Karpas-422 (cell line): ENCODE results near the gene SBK1. TPM values are rescaled to one million over a fixed set of nuclear protein-coding genes. Genes with fewer than 3 reads are reported as not detected.
"Not testable (repeated sequence)": the region's sequence is repeated elsewhere in the genome, so short reads cannot be mapped to it uniquely, and the experiment has no call there.

Experiments used
- DNase-seq: peaks from one replicate; pipeline ENCODE4 v3.0.0-alpha.2; 2015
- H2AFZ ChIP-seq: fragments of 200-600 bp; sonication (generic); 2 replicates; pipeline ENCODE4 v1.6.1; 2014; ENCODE audit warnings: antibody characterized with exemption, low read length, mixed read lengths
- H3K27ac ChIP-seq: fragments of 200-600 bp; sonication (generic); 2 replicates; pipeline ENCODE4 v1.5.1; 2014; ENCODE audit warnings: mild to moderate bottlenecking, low read length, moderate library complexity
- H3K27me3 ChIP-seq: fragments of 200-600 bp; sonication (generic); 2 replicates; pipeline ENCODE4 v1.6.1; 2014; ENCODE audit warnings: low read length, mixed read lengths
- H3K36me3 ChIP-seq: fragments of 200-600 bp; sonication (generic); 2 replicates; pipeline ENCODE4 v1.6.1; 2014; ENCODE audit warnings: low read length, mixed read lengths; ENCODE audit not compliant: insufficient read depth
- H3K4me1 ChIP-seq: fragments of 200-600 bp; sonication (generic); 2 replicates; pipeline ENCODE4 v1.6.1; 2014; ENCODE audit warnings: mild to moderate bottlenecking, low read length, mixed read lengths
- H3K4me2 ChIP-seq: fragments of 200-600 bp; sonication (generic); 2 replicates; pipeline ENCODE4 v1.6.1; 2014; ENCODE audit warnings: low read length, low read depth, mild to moderate bottlenecking; ENCODE audit not compliant: poor library complexity, severe bottlenecking
- H3K4me3 ChIP-seq: fragments of 200-600 bp; sonication (generic); 2 replicates; pipeline ENCODE4 v1.5.1; 2014; ENCODE audit warnings: mild to moderate bottlenecking, antibody characterized with exemption, low read length, mixed read lengths
- H3K79me2 ChIP-seq: fragments of 200-600 bp; sonication (generic); 2 replicates; pipeline ENCODE4 v1.6.1; 2014; ENCODE audit warnings: mild to moderate bottlenecking, low read length, mixed read lengths
- H3K9ac ChIP-seq: fragments of 200-600 bp; sonication (generic); 2 replicates; pipeline ENCODE4 v1.6.0; 2014; ENCODE audit warnings: low read length
- H3K9me2 ChIP-seq: fragments of 200-600 bp; sonication (generic), shearing (Covaris generic); replicated peaks from 2 replicates; pipeline ENCODE4 v1.6.0; 2014; ENCODE audit warnings: mild to moderate bottlenecking, low read length, moderate library complexity; ENCODE audit not compliant: insufficient read depth
- H3K9me3 ChIP-seq: fragments of 300-700, 200-600 bp; sonication (generic); 2 replicates; pipeline ENCODE4 v1.6.1; 2014; ENCODE audit warnings: low read length, mixed read lengths
- H4K20me1 ChIP-seq: fragments of 200-600 bp; sonication (generic); 2 replicates; pipeline ENCODE4 v1.6.1; 2014; ENCODE audit warnings: mild to moderate bottlenecking, antibody characterized with exemption, low read length, low read depth; ENCODE audit not compliant: insufficient read depth
- total RNA-seq: library from RNA; depleted of rRNA; stranded (reverse); fragments of >200 nt; shearing (Covaris generic); gene quantifications from 2 replicates; pipeline ENCODE4 v1.2.3, GENCODE V29; 2014; ENCODE audit warnings: low replicate concordance

The SBK1 gene
- total RNA-seq, 1 experiment from 2014 or later, result 0.07 TPM

- H3K79me2 ChIP-seq, result no peaks in the 10 kb centered on the region
- H3K36me3 ChIP-seq, result no peaks in the 10 kb centered on the region
- no peaks in the 10 kb centered on the region for H3K9me3 ChIP-seq
- H3K4me1 ChIP-seq, result peaks cover 5% of the 10 kb centered on the region; the same call in 1 of the 2 replicates
- no peak overlapping the region for H3K4me3 ChIP-seq
- H2AFZ ChIP-seq, result no peak overlapping the region
- H3K4me2 ChIP-seq, result no peak overlapping the region
- no peaks in the 10 kb centered on the region for H3K9me2 ChIP-seq
- no peaks in the 10 kb centered on the region for H3K27me3 ChIP-seq
- no peak overlapping the region for H3K27ac ChIP-seq
- H3K9ac ChIP-seq, result no peak overlapping the region
- H4K20me1 ChIP-seq, result no peaks in the 10 kb centered on the region
- peak; percentile 81 for DNase-seq
Measured at GRCh38 chr16:28321700-28322411, 29.5 kb downstream of the SBK1 start.

DNA sequence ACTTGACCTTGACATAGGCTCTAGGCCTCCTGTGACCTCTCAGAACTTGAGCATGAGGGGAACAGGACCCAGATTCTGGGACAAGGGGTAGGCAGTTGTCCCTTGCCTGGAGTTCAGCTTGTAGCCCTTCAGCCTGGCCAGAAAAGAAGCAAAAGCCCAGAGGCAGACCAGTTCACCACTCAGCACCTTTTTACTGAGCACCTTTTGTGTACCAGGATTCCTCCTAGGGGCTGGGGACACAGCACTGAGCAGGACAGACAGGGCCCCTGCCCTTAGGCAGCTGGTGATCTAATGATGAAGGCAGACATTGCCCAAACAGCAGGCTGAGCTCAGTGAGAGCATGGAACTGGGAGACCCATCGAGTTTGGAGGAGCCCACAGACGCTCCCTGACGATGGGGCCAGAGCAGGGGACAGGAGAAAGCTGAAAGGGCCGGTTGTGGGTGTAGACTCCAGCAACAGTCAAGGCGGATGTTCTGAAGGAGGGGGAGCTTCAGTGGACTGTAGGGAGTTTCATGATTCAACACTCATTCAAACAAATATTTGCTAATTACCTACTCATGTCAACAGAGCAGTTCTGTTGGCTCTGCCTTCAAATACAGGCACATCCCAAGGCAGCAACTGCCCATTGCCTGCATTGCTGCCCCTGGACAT, 32.0 kb downstream of the SBK1 start:
- Histone ChIP-seq H3K36me3 (no peaks in the 10 kb centered on the region), H3K4me2 (no peak overlapping the region), H3K4me3 (no peak overlapping the region), H3K9me3 (no peaks in the 10 kb centered on the region), H4K20me1 (no peaks in the 10 kb centered on the region), H3K9ac (no peak overlapping the region), H3K79me2 (no peaks in the 10 kb centered on the region), H3K9me2 (no peaks in the 10 kb centered on the region), H2AFZ (no peak overlapping the region), H3K27ac (no peak overlapping the region), H3K27me3 (no peaks in the 10 kb centered on the region), H3K4me1 (peaks cover 5% of the 10 kb centered on the region; the same call in 1 of the 2 replicates)
- DNase-seq, result no peak

GRCh38 chr16:28324887-28325279, 32.6 kb downstream of the SBK1 start:
- Histone ChIP-seq H3K79me2 (no peaks in the 10 kb centered on the region), H3K4me2 (no peak overlapping the region)
- DNase-seq, result no peak

GRCh38 chr16:28326881-28327610, 34.7 kb downstream of the SBK1 start:
- H3K36me3 ChIP-seq, result no peaks in the 10 kb centered on the region
- no peak overlapping the region for H3K9ac ChIP-seq
- no peaks in the 10 kb centered on the region for H4K20me1 ChIP-seq
- H3K4me3 ChIP-seq, result no peak overlapping the region
- no peaks in the 10 kb centered on the region for H3K9me2 ChIP-seq
- H3K79me2 ChIP-seq, result no peaks in the 10 kb centered on the region
- no peaks in the 10 kb centered on the region for H3K9me3 ChIP-seq
- peaks cover 13% of the 10 kb centered on the region for H3K4me1 ChIP-seq
- no peak overlapping the region for H2AFZ ChIP-seq
- no peaks in the 10 kb centered on the region for H3K27me3 ChIP-seq
- H3K27ac ChIP-seq, result no peak overlapping the region
- no peak overlapping the region for H3K4me2 ChIP-seq
- peak; percentile 90 for DNase-seq

More at GRCh38 chr16:28324887-28325279, 32.6 kb downstream of the SBK1 start:
- Histone ChIP-seq H3K27ac (no peak overlapping the region), H4K20me1 (no peaks in the 10 kb centered on the region), H3K4me3 (no peak overlapping the region), H3K27me3 (no peaks in the 10 kb centered on the region), H2AFZ (no peak overlapping the region), H3K9me3 (no peaks in the 10 kb centered on the region), H3K36me3 (no peaks in the 10 kb centered on the region), H3K9ac (no peak overlapping the region), H3K9me2 (no peaks in the 10 kb centered on the region), H3K4me1 (peaks cover 5% of the 10 kb centered on the region; the same call in 1 of the 2 replicates)

GRCh38 chr16:28330232-28330631, 37.9 kb downstream of the SBK1 start:
- H3K4me3 ChIP-seq, H3K27me3 ChIP-seq, H4K20me1 ChIP-seq, H2AFZ ChIP-seq, H3K9me3 ChIP-seq, H3K9me2 ChIP-seq, H3K79me2 ChIP-seq, H3K27ac ChIP-seq, H3K36me3 ChIP-seq: not testable (repeated sequence)
- H3K9ac ChIP-seq, result peak overlapping the region; percentile 37; the same call in 1 of the 2 replicates
- H3K4me1 ChIP-seq, result peaks cover 12% of the 10 kb centered on the region
- H3K4me2 ChIP-seq, result peak overlapping the region; percentile 42
- DNase-seq, result peak; percentile 74

DNA sequence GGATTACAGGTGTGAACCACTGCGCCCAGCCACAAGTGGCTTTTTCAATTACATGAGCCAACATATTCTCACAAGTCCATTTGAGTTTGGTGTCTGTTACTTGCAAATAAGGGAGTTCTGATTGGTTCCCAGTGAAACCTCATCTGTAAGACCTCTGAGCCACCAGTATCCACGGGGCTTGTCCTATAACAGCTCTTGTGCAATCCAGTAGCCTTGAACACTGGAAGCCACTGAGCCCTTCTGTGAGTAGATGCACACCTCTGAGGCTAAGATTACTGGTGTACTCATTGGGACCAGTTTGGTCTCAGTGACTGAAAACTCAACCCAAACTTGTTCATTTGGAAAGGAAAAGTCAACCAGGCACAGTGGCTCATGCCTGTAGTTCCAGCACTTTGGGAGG, 38.7 kb downstream of the SBK1 start:
- not testable (repeated sequence) for H3K36me3 ChIP-seq, H3K9ac ChIP-seq, H3K4me3 ChIP-seq, H3K4me2 ChIP-seq, H4K20me1 ChIP-seq, H2AFZ ChIP-seq, H3K79me2 ChIP-seq, H3K27ac ChIP-seq, H3K27me3 ChIP-seq, H3K9me2 ChIP-seq, H3K9me3 ChIP-seq, H3K4me1 ChIP-seq
- DNase-seq, result peak; percentile 52

DNA sequence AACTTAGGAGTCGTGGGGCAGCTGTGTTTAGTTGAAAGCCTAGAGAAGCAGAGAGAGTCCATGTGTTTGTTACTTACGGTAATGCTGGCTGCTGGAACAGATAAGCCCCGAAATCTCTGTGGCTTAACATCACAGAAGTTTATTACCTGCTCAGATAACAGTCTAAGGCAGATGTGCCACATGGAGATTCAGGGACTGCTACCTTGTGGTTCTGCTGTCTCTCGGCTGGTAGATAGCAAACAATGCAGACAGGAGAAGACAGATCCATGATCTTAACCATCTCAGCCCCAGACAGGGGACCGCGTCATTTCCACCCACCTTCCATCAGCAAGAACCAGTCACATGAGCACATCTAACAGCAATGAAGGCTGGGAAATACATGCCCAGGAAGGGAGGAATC, 40.3 kb downstream of the SBK1 start:
- H4K20me1 ChIP-seq, H3K79me2 ChIP-seq, H3K9ac ChIP-seq, H3K9me2 ChIP-seq, DNase-seq, H3K9me3 ChIP-seq, H3K27ac ChIP-seq, H2AFZ ChIP-seq, H3K4me2 ChIP-seq, H3K4me3 ChIP-seq, H3K36me3 ChIP-seq, H3K4me1 ChIP-seq, H3K27me3 ChIP-seq: not testable (repeated sequence)

DNA sequence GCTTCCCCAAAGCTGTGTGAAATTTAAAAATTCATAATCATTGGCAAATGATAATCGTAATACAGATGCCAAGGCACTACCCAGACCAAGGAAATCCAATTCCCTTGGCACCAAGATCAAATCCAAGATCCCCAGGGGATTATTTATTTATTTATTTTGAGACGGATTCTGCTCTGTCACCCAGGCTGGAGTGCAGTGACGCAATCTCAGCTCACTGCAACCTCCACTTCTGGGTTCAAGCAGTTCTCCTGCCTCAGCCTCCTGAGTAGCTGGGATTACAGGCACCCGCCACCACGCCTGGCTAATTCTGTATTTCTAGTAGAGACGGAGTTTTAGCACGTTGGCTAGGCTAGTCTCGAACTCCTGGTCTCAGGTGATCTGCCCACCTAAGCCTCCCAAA, 43.4 kb downstream of the SBK1 start:
- H3K4me1 ChIP-seq, H3K27me3 ChIP-seq, H3K9me2 ChIP-seq, H3K27ac ChIP-seq, H3K9me3 ChIP-seq, H3K9ac ChIP-seq, H4K20me1 ChIP-seq, H3K4me3 ChIP-seq, H3K36me3 ChIP-seq, H2AFZ ChIP-seq, H3K79me2 ChIP-seq, H3K4me2 ChIP-seq: not testable (repeated sequence)
- peak; percentile 31 for DNase-seq
